H1 (cell line): ENCODE measurements around the gene FGGY. TPM values are rescaled to one million over a fixed set of nuclear protein-coding genes. Genes with fewer than 3 reads are reported as not detected.

Experiments used
- CTCF ChIA-PET: fragments of 300-600 bp; sonication (Branson Sonifier 250); formaldehyde crosslinking; loops from one replicate; lab custom pipeline; 2021; ENCODE audit not compliant: partially characterized antibody; lab: Charles Lee
- POLR2A ChIA-PET: fragments of 300-600 bp; sonication (Branson Sonifier 250); formaldehyde crosslinking; loops from one replicate; lab custom pipeline; 2021; ENCODE audit warnings: inconsistent platforms; ENCODE audit not compliant: partially characterized antibody; lab: Charles Lee
- DNase-seq, 2 experiments: peaks; one replicate each; pipeline versions ENCODE4 v3.0.0 to v3.0.0-alpha.2; 2010 to 2022; ENCODE audit warnings: low spot score in 2 of 2, low read depth in 1 of 2, mixed read lengths in 1 of 2
- FAIRE-seq: peaks from 2 replicates; lab custom pipeline; 2011; peaks lifted over from hg19 to GRCh38; lab: Jason Lieb, UNC
- H2AFZ ChIP-seq: 2 replicates; pipeline ENCODE4 v1.8.1; 2012; ENCODE audit warnings: low read length, inconsistent platforms
- H2AK5ac ChIP-seq: 2 replicates; pipeline ENCODE4 v1.6.1; 2013; ENCODE audit warnings: low read depth, low read length
- H2BK120ac ChIP-seq: replicated peaks from 2 replicates; pipeline ENCODE3; 2013; ENCODE audit warnings: low read depth, low read length, inconsistent platforms
- H2BK12ac ChIP-seq: 2 replicates; pipeline ENCODE4 v1.6.1; 2013; ENCODE audit warnings: low read depth, low read length
- H2BK15ac ChIP-seq: 2 replicates; pipeline ENCODE4 v1.6.1; 2013; ENCODE audit warnings: low read length
- H2BK20ac ChIP-seq: 2 replicates; pipeline ENCODE4 v1.6.1; 2013; ENCODE audit warnings: low read length
- H2BK5ac ChIP-seq: 2 replicates; pipeline ENCODE4 v1.6.1; 2013; ENCODE audit warnings: low read depth, low read length
- H3K14ac ChIP-seq: 2 replicates; pipeline ENCODE4 v1.6.1; 2013; ENCODE audit warnings: inconsistent platforms; ENCODE audit not compliant: insufficient read length
- H3K18ac ChIP-seq: 2 replicates; pipeline ENCODE4 v1.6.1; 2013; ENCODE audit warnings: low read length; ENCODE audit errors: extremely low read depth
- H3K23ac ChIP-seq: 2 replicates; pipeline ENCODE4 v1.6.1; 2013; ENCODE audit warnings: inconsistent platforms; ENCODE audit not compliant: insufficient read length
- H3K23me2 ChIP-seq: 2 replicates; pipeline ENCODE4 v1.6.1; 2013; ENCODE audit warnings: low read depth, low read length
- H3K27ac ChIP-seq: 2 replicates; pipeline ENCODE4 v1.6.1; 2011; ENCODE audit warnings: low read depth, low read length, inconsistent platforms
- H3K27me3 ChIP-seq, 4 experiments: replicated peaks in 1 of 4; 1 replicate in 1 of 4; 2 replicates in 3 of 4; pipeline versions ENCODE4 v1.6.1 to v1.8.1; 2011 to 2013; ENCODE audit warnings: low read length in 3 of 4, mild to moderate bottlenecking in 3 of 4, inconsistent platforms in 2 of 4, mixed read lengths in 2 of 4, moderate library complexity in 1 of 4; ENCODE audit not compliant: control insufficient read depth in 3 of 4, insufficient read depth in 3 of 4; ENCODE audit errors: extremely low read depth in 1 of 4
- H3K36me3 ChIP-seq, 4 experiments: 2 replicates each; pipeline versions ENCODE4 v1.6.1 to v1.8.1; 2011 to 2013; ENCODE audit warnings: mild to moderate bottlenecking in 4 of 4, low read length in 3 of 4, moderate library complexity in 2 of 4, control low read depth in 1 of 4, inconsistent platforms in 1 of 4; ENCODE audit not compliant: insufficient read depth in 4 of 4, control insufficient read depth in 2 of 4
- H3K4ac ChIP-seq: replicated peaks from 2 replicates; pipeline ENCODE3; 2013; ENCODE audit warnings: low read length, low read depth, mixed read lengths, inconsistent platforms; ENCODE audit not compliant: insufficient read length
- H3K4me1 ChIP-seq, 4 experiments: replicated peaks in 1 of 4; 1 replicate in 1 of 4; 2 replicates in 3 of 4; pipeline versions ENCODE4 v1.6.1 to v1.8.1; 2011 to 2013; ENCODE audit warnings: low read length in 3 of 4, inconsistent platforms in 2 of 4, mixed read lengths in 1 of 4; ENCODE audit not compliant: insufficient read depth in 4 of 4, control insufficient read depth in 3 of 4
- H3K4me2 ChIP-seq, 2 experiments: 2 replicates each; pipeline versions ENCODE4 v1.6.1 to v1.8.1; 2011 to 2013; ENCODE audit warnings: low read depth in 2 of 2, low read length in 2 of 2, control low read depth in 1 of 2, inconsistent platforms in 1 of 2, mild to moderate bottlenecking in 1 of 2; ENCODE audit not compliant: insufficient read depth in 1 of 2
- H3K4me3 ChIP-seq, 4 experiments: fragments of 200-600, 300-600 bp in 1 of 4; sonication (generic), shearing (Covaris generic), sonication (Bioruptor Twin) in 1 of 4; 2 replicates each; pipeline versions ENCODE4 v1.5.1 to v1.8.1; 2011 to 2016; ENCODE audit warnings: low read length in 4 of 4, low read depth in 3 of 4, control low read depth in 2 of 4, inconsistent platforms in 2 of 4, mild to moderate bottlenecking in 2 of 4, mixed read lengths in 1 of 4, moderate library complexity in 1 of 4; ENCODE audit not compliant: insufficient read depth in 2 of 4; ENCODE audit errors: extremely low read depth in 1 of 4
- H3K56ac ChIP-seq: replicated peaks from 2 replicates; pipeline ENCODE3; 2013; ENCODE audit warnings: low read depth, mild to moderate bottlenecking, mixed read lengths, low read length, inconsistent platforms; ENCODE audit not compliant: insufficient read length
- H3K79me1 ChIP-seq: 2 replicates; pipeline ENCODE4 v1.6.1; 2013; ENCODE audit warnings: low read depth, low read length, control low read depth
- H3K79me2 ChIP-seq, 2 experiments: 2 replicates each; pipeline versions ENCODE4 v1.6.1 to v1.8.1; 2012 to 2013; ENCODE audit warnings: low read length in 2 of 2, mild to moderate bottlenecking in 2 of 2, inconsistent platforms in 1 of 2; ENCODE audit not compliant: insufficient read depth in 2 of 2, control insufficient read depth in 1 of 2
- H3K9ac ChIP-seq, 4 experiments: replicated peaks in 1 of 4; 1 replicate in 1 of 4; 2 replicates in 3 of 4; pipeline versions ENCODE4 v1.6.1 to v1.8.1; 2011 to 2013; ENCODE audit warnings: low read depth in 3 of 4, low read length in 3 of 4, control low read depth in 2 of 4, mild to moderate bottlenecking in 2 of 4, moderate library complexity in 2 of 4, inconsistent platforms in 1 of 4; ENCODE audit errors: extremely low read depth in 1 of 4
- H3K9me3 ChIP-seq, 2 experiments: 2 replicates each; pipeline versions ENCODE4 v1.6.1 to v1.8.1; 2012 to 2013; ENCODE audit warnings: mild to moderate bottlenecking in 2 of 2, moderate library complexity in 2 of 2, control low read depth in 1 of 2, inconsistent platforms in 1 of 2, low read depth in 1 of 2, low read length in 1 of 2, mixed read lengths in 1 of 2; ENCODE audit not compliant: insufficient read depth in 2 of 2
- H4K20me1 ChIP-seq, 2 experiments: replicated peaks in 1 of 2; 2 replicates each; pipeline versions ENCODE3 to v1.8.1; 2011 to 2013; ENCODE audit warnings: inconsistent platforms in 2 of 2, low read length in 2 of 2, mild to moderate bottlenecking in 1 of 2; ENCODE audit not compliant: insufficient read depth in 2 of 2, control insufficient read depth in 1 of 2
- H4K5ac ChIP-seq: 2 replicates; pipeline ENCODE4 v1.6.1; 2013; ENCODE audit warnings: low read length, low read depth, mixed read lengths, inconsistent platforms; ENCODE audit not compliant: insufficient read length
- H4K8ac ChIP-seq: 2 replicates; pipeline ENCODE4 v1.8.0; 2013; ENCODE audit warnings: mild to moderate bottlenecking, moderate library complexity, low read length, inconsistent platforms; ENCODE audit not compliant: insufficient read depth; ENCODE audit errors: extremely low read depth
- H4K91ac ChIP-seq: replicated peaks from 2 replicates; pipeline ENCODE3; 2013; ENCODE audit warnings: low read length, mixed read lengths, inconsistent platforms; ENCODE audit not compliant: insufficient read length
- GTF2F1 ChIP-seq: IDR thresholded peaks from 2 replicates; pipeline ENCODE4 v1.6.1; 2012; ENCODE audit warnings: low read depth, low read length, improper control_type of control experiment, borderline replicate concordance
- JUND ChIP-seq: IDR thresholded peaks from 2 replicates; pipeline ENCODE4 v1.6.1; 2011; ENCODE audit warnings: mild to moderate bottlenecking, improper control_type of control experiment, low read length
- WGBS, 2 experiments: shearing (Covaris generic) in 1 of 2; methylation state at CpG; one replicate each; pipeline versions ENCODE4 v1.1.6 to v1.1.7; 2013 to 2015; ENCODE audit warnings: low lambda C conversion rate in 2 of 2, mixed read lengths in 2 of 2, inconsistent platforms in 1 of 2, low coverage in 1 of 2, missing lambda C conversion rate in 1 of 2; ENCODE audit not compliant: insufficient replicate concordance in 2 of 2, insufficient coverage in 1 of 2, insufficient read length in 1 of 2; ENCODE audit errors: extremely low coverage in 1 of 2, missing lambda C conversion rate in 1 of 2; 5-methylcytosine and 5-hydroxymethylcytosine counted together
- polyA plus RNA-seq, 7 experiments: library from polyadenylated mRNA; depleted of rRNA in 3 of 7; stranded (reverse) in 5 of 7; unstranded in 2 of 7; fragments of >200 nt in 5 of 7; fragments of 200-250 nt in 2 of 7; gene quantifications; 1 replicate in 5 of 7; 2 replicates in 1 of 7; 4 replicates in 1 of 7; pipeline versions ENCODE4 v1.2.1 to v1.2.3, GENCODE V29; 2011 to 2013; ENCODE audit warnings: missing spikeins in 2 of 7, mixed read lengths in 2 of 7
- total RNA-seq: library from RNA; stranded (reverse); fragmentation: NEBNext Ultra II Directional; extraction: Animal tissue kit (Norgen Biotek cat#: 25700); gene quantifications from 2 replicates; pipeline ENCODE4 v1.2.1, GENCODE V29; 2021

Gene FGGY
- total and polyA plus RNA-seq, 2 of the 8 experiments (the other 6 are each of a cell fraction or from before 2014, with no cell fraction given): 10.3 to 12.5 TPM

DNA sequence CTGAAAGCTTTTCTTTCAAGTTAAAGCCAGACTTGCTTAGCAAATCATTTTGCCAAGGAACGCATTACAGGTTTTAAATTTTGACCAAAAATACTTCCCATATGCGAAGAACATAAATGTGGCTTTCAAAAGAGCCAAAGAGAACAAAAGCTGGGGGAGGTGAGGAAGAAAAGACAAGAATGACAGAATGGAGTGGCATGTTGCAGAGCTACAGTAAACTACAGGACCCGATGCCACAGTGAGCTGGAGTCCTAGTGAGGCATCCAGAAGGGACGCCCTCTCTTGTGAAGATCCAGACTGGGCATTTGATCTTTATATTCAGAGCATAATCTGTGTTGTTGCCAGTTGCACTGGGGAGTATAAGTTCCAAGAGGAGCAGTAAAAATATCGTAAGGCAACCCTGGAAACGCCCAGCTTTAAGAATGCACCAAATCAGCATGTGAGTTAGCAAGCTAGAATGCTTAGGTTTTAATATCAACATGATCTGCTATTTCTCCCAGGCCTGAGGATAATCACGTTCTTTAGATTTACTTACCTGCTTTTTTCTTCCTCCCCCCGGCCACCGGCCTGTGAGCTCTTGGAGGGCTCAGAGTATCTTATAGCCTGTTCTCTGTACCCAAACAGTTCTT, 469.4 kb downstream of the FGGY start:
- H3K14ac ChIP-seq: no peak overlapping the region
- H4K5ac ChIP-seq: no peak overlapping the region
- no peaks in the 10 kb centered on the region for H3K79me2 ChIP-seq
- H2AK5ac ChIP-seq: no peak overlapping the region
- TF ChIP-seq GTF2F1 (no peak), JUND (no peak)
- no peak for FAIRE-seq
- no peak overlapping the region for H2BK15ac ChIP-seq
- H4K91ac ChIP-seq: no peak overlapping the region
- no peak overlapping the region for H2BK20ac ChIP-seq
- DNase-seq: no peak
- no peak overlapping the region for H3K4me3 ChIP-seq
- ChIA-PET CTCF (interaction anchor here (0.7 to 2.2 kb wide), 5 partner anchors 13 to 1963 kb away, joined by 3 to 6 read pairs (median 3); no protein-coding TSS in a partner anchor), POLR2A (interaction anchor here (0.6 kb wide), 1 partner anchor 958 kb away, joined by 3 read pairs; no protein-coding TSS in a partner anchor)
- no peaks in the 10 kb centered on the region for H3K9me3 ChIP-seq
- no peak overlapping the region for H2BK120ac ChIP-seq
- no peak overlapping the region for H3K4ac ChIP-seq
- no peak overlapping the region for H3K18ac ChIP-seq
- no peak overlapping the region for H3K56ac ChIP-seq
- no peaks in the 10 kb centered on the region for H3K23me2 ChIP-seq
- no peaks in the 10 kb centered on the region for H4K20me1 ChIP-seq
- H3K36me3 ChIP-seq: no peaks in the 10 kb centered on the region
- no peak overlapping the region for H2BK12ac ChIP-seq
- peaks cover 0 to 1% (median 0%) of the 10 kb centered on the region in 4 experiments; a peak in 1 of 7 replicates for H3K27me3 ChIP-seq
- WGBS, 2 experiments: 82% methylated on average over 9 of the region's 9 CpGs; no CpG with 5 or more reads in 1 of the 2 experiments
- no peak overlapping the region for H2AFZ ChIP-seq
- no peaks in the 10 kb centered on the region for H3K79me1 ChIP-seq
- H3K4me2 ChIP-seq: no peak overlapping the region
- no peak overlapping the region for H2BK5ac ChIP-seq
- H3K23ac ChIP-seq: no peak overlapping the region
- H3K4me1 ChIP-seq: peaks cover 0 to 6% (median 2%) of the 10 kb centered on the region in 4 experiments; a peak in 1 of 7 replicates
- no peak overlapping the region for H3K9ac ChIP-seq
- no peak overlapping the region for H4K8ac ChIP-seq
- no peak overlapping the region for H3K27ac ChIP-seq
